Ovary (tissue), 3 donors: ENCODE measurements around the gene WIZ.

Experiments
- CTCF ChIP-seq, 3 donors: fragments of 450-650 bp in 2 of 3; fragments of 200-600 bp in 1 of 3; IDR thresholded peaks; one replicate each; pipeline versions ENCODE4 v1.5.1 to v1.8.0; 2016 to 2022; ENCODE audit warnings: antibody characterized with exemption in 3 of 3, mild to moderate bottlenecking in 1 of 3
- POLR2A ChIP-seq: fragments of 450-650 bp; IDR thresholded peaks from one replicate; pipeline ENCODE4 v1.6.1; 2017; ENCODE audit warnings: antibody characterized with exemption, mild to moderate bottlenecking, moderate library complexity
- donor health status: DM: no; HTN: no; CAD: no.

GRCh38 chr19:15425321-15425950 is 24.3 kb downstream of the WIZ start:
- TF ChIP-seq CTCF (IDR thresholded peaks at IDR 0.05) = no peak
- TF ChIP-seq POLR2A = no peak
